DOHH2 (cell line): Measurements from ENCODE around the gene ALX4.

Experiments
- EZH2phosphoT487 ChIP-seq: fragments of 200-600 bp; sonication (generic); IDR thresholded peaks from 2 replicates; pipeline ENCODE4 v1.6.1; 2017; ENCODE audit warnings: borderline replicate concordance, mild to moderate bottlenecking, antibody characterized with exemption, low read length, moderate library complexity, mixed read lengths
- TF ChIP-seq, protein P1 (sequence below): fragments of 200-600 bp; sonication (generic); IDR thresholded peaks from one replicate; pipeline ENCODE4 v1.5.1; 2014; ENCODE audit warnings: antibody characterized with exemption, mild to moderate bottlenecking, low read depth, low read length; ENCODE audit not compliant: poor library complexity, severe bottlenecking

DNA sequence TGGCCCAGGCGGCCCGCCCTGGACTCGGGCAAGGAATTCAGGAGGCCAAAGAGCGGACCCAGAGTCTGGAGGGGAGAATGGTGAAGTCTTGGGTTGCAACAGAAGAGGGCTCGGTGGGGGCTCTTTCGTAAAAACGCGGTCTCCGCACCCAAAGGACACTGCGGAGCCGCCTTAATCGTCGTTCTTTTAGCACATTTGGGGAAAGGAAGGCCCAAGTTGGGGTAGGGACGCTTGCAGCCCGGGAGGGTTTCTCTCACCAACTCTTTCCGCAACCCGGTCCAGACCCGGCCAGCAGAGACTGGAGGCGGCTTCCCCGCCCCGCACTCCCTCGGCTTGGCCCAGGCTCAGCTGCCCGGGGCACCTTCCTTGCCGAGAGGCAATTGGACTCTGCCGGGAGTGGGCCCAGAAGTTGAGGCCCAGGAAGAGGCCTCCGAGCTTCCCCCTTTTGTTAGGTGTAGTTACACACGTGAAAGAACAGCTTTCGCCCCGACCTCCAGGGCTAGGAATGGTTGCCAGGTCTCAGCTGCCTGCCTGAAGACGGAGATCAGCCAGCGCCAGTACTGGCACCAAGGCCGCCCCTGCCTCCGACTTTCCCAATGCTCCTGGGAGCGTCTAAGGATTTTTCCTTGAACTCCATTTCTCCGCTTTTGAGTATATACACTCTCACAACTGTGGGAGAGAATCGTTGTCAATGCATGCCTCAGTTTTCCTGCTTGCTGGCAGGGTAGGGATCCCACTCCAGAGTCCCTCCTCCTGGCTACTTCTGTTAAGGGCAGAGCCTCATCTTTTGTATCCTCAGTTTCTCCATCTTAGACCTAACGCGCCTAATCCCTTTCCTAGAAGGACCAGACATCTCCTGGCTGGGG, 3.7 kb downstream of the ALX4 start:
- TF ChIP-seq EZH2phosphoT487, result no peak
- TF ChIP-seq, protein P1, sequence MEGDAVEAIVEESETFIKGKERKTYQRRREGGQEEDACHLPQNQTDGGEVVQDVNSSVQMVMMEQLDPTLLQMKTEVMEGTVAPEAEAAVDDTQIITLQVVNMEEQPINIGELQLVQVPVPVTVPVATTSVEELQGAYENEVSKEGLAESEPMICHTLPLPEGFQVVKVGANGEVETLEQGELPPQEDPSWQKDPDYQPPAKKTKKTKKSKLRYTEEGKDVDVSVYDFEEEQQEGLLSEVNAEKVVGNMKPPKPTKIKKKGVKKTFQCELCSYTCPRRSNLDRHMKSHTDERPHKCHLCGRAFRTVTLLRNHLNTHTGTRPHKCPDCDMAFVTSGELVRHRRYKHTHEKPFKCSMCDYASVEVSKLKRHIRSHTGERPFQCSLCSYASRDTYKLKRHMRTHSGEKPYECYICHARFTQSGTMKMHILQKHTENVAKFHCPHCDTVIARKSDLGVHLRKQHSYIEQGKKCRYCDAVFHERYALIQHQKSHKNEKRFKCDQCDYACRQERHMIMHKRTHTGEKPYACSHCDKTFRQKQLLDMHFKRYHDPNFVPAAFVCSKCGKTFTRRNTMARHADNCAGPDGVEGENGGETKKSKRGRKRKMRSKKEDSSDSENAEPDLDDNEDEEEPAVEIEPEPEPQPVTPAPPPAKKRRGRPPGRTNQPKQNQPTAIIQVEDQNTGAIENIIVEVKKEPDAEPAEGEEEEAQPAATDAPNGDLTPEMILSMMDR, result no peak
